ENCODE results near the gene CYSRT1. TPM values are rescaled to one million over a fixed set of nuclear protein-coding genes. Genes with fewer than 3 reads are reported as not detected.

Gene CYSRT1
- total RNA-seq, 1 donor from 2014 or later, result 2.1 TPM

DNA sequence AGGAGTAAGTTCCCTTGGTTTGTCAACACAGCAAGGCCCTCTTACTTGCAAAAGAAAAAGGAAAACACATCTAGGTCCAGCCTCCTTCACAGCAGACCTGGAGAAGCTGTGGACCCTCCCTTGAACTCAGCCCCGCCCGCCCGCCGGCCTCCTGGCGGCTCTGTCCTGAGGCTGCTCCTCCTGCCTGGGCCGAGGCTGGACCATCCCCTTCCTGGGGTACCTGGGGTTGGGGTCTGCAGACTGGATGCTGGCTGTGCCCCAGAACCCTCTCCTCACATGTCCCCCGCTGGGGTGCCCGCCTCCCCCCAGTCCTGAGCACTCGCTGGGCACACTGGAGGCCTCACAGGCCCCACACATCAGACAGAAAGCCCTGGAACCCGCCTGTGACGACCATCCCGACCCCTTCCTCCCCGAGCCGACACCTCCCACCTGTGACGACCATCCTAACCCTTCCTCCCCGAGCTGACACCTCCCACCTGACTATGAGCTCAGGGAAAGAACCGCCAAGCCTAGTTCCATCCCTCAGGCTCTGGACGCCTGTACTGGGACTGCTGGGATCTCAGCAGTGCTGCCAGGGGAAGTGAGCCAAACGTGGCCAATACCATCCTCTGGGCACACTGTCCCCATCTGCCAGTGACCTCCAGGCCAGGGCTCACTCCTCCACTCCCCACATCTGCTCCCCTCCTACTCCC lies 45.9 kb upstream of the CYSRT1 start:
- no peak overlapping the region for H3K27ac Mint-ChIP-seq (ENCODE audit: unreplicated experiment)
- DNase-seq, result no peak
- H3K4me1 Mint-ChIP-seq (ENCODE audit: low read depth, unreplicated experiment), result no peaks in the 10 kb centered on the region
- H3K27me3 Mint-ChIP-seq (ENCODE audit: unreplicated experiment), result peaks cover 4% of the 10 kb centered on the region
- TF ChIP-seq CTCF (IDR thresholded peaks at IDR 0.05; ENCODE audit: partially characterized antibody, unreplicated experiment), result no peak
- no peak overlapping the region for H3K4me3 Mint-ChIP-seq (ENCODE audit: unreplicated experiment)
- H3K36me3 Mint-ChIP-seq (ENCODE audit: unreplicated experiment), result no peaks in the 10 kb centered on the region
- H3K9me3 Mint-ChIP-seq (ENCODE audit: unreplicated experiment), result peaks cover 3% of the 10 kb centered on the region

GRCh38 chr9:137179761-137180160 lies 45.2 kb upstream of the CYSRT1 start:
- no peak for TF ChIP-seq CTCF (IDR thresholded peaks at IDR 0.05; ENCODE audit: partially characterized antibody, unreplicated experiment)
- Mint-ChIP-seq H3K4me3 (ENCODE audit: unreplicated experiment) (no peak overlapping the region), H3K27ac (ENCODE audit: unreplicated experiment) (no peak overlapping the region), H3K36me3 (ENCODE audit: unreplicated experiment) (no peaks in the 10 kb centered on the region), H3K27me3 (ENCODE audit: unreplicated experiment) (peaks cover 4% of the 10 kb centered on the region), H3K9me3 (ENCODE audit: unreplicated experiment) (peaks cover 3% of the 10 kb centered on the region), H3K4me1 (ENCODE audit: low read depth, unreplicated experiment) (no peaks in the 10 kb centered on the region)
- no peak for DNase-seq

DNA sequence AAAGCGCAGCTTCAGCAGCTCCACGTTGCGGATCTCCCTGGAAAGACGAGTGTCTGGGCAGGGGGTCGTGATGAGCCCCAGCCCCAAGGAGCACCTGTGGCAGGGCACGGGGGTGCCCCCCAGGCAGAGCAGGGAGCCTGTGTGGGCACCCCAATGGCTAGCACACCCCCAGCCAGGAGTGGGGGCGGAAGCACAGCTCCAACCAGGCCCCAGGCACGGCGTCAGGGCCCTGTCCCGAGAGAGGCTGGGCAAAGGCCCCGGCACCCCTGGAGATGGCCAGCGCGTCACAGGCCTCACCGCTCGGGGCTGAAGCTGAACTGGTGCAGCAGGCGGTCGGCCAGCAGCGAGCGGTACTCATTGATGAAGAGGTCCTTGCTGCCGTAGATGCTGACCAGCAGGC lies 44.5 kb upstream of the CYSRT1 start:
- Mint-ChIP-seq H3K4me3 (ENCODE audit: unreplicated experiment) (no peak overlapping the region), H3K27me3 (ENCODE audit: unreplicated experiment) (peaks cover 4% of the 10 kb centered on the region), H3K9me3 (ENCODE audit: unreplicated experiment) (peaks cover 3% of the 10 kb centered on the region), H3K4me1 (ENCODE audit: low read depth, unreplicated experiment) (no peaks in the 10 kb centered on the region), H3K36me3 (ENCODE audit: unreplicated experiment) (no peaks in the 10 kb centered on the region), H3K27ac (ENCODE audit: unreplicated experiment) (no peak overlapping the region)
- no peak for DNase-seq
- no peak for TF ChIP-seq CTCF (IDR thresholded peaks at IDR 0.05; ENCODE audit: partially characterized antibody, unreplicated experiment)

- Mint-ChIP-seq H3K4me1 (ENCODE audit: low read depth, unreplicated experiment) (no peaks in the 10 kb centered on the region), H3K4me3 (ENCODE audit: unreplicated experiment) (no peak overlapping the region), H3K9me3 (ENCODE audit: unreplicated experiment) (peaks cover 3% of the 10 kb centered on the region), H3K36me3 (ENCODE audit: unreplicated experiment) (no peaks in the 10 kb centered on the region), H3K27me3 (ENCODE audit: unreplicated experiment) (peaks cover 4% of the 10 kb centered on the region), H3K27ac (ENCODE audit: unreplicated experiment) (no peak overlapping the region)
- TF ChIP-seq CTCF (IDR thresholded peaks at IDR 0.05; ENCODE audit: partially characterized antibody, unreplicated experiment), result no peak
- DNase-seq, result no peak
These were observed 43.3 kb upstream of the CYSRT1 start for GRCh38 chr9:137181680-137182079.

- no peaks in the 10 kb centered on the region for H3K36me3 Mint-ChIP-seq (ENCODE audit: unreplicated experiment)
- TF ChIP-seq CTCF (IDR thresholded peaks at IDR 0.05; ENCODE audit: partially characterized antibody, unreplicated experiment), result no peak
- peaks cover 3% of the 10 kb centered on the region for H3K27me3 Mint-ChIP-seq (ENCODE audit: unreplicated experiment)
- peaks cover 9% of the 10 kb centered on the region for H3K9me3 Mint-ChIP-seq (ENCODE audit: unreplicated experiment)
- no peak overlapping the region for H3K27ac Mint-ChIP-seq (ENCODE audit: unreplicated experiment)
- H3K4me3 Mint-ChIP-seq (ENCODE audit: unreplicated experiment), result no peak overlapping the region
- peaks cover 2% of the 10 kb centered on the region for H3K4me1 Mint-ChIP-seq (ENCODE audit: low read depth, unreplicated experiment)
- no peak for DNase-seq
These were observed 42.1 kb upstream of the CYSRT1 start for GRCh38 chr9:137182836-137183235.
